GM12878 (cell line): ENCODE data around the gene ATXN7L3B. TPM values are rescaled to one million over a fixed set of nuclear protein-coding genes. Genes with fewer than 3 reads are reported as not detected.

ENCODE experiments used
- ATAC-seq: fragments of 200-7000 bp; cut with Tn5 transposase; 3 replicates; pipeline ENCODE4 v1.9.1; 2020; ENCODE audit warnings: mild to moderate bottlenecking, moderate library complexity
- BruUV-seq: library from RNA; stranded (reverse); fragments of 400-500 nt; replicated peaks from 2 replicates; lab custom pipeline; 2021; lab: Mats Ljungman, UMichigan
- CTCF ChIA-PET: fragments of 300-600 bp; sonication (Branson Sonifier 250); formaldehyde crosslinking; extraction: SDS; loops from one replicate; lab custom pipeline; 2021; ENCODE audit warnings: inconsistent platforms; lab: Yijun Ruan, JAX
- POLR2A ChIA-PET: fragments of 350-600 bp; formaldehyde crosslinking; extraction: SDS; loops from one replicate; lab custom pipeline; 2021; ENCODE audit warnings: inconsistent platforms; lab: Charles Lee
- RAD21 ChIA-PET: fragments of 300-600 bp; sonication (Branson Sonifier 250); formaldehyde crosslinking; loops from one replicate; lab custom pipeline; 2023; ENCODE audit warnings: antibody characterized with exemption; ENCODE audit not compliant: unreplicated experiment; lab: Charles Lee
- SMC1A ChIA-PET: fragments of 300-600 bp; sonication (Branson Sonifier 250); formaldehyde crosslinking; loops from one replicate; lab custom pipeline; 2023; ENCODE audit not compliant: unreplicated experiment, uncharacterized antibody; lab: Charles Lee
- DNase-seq: peaks from one replicate; pipeline ENCODE4 v3.0.0-alpha.2; 2011; ENCODE audit warnings: low read depth, low spot score
- FAIRE-seq: peaks from 3 replicates; lab custom pipeline; 2011; peaks lifted over from hg19 to GRCh38; lab: Jason Lieb, UNC
- H2AFZ ChIP-seq: 2 replicates; pipeline ENCODE4 v1.6.0; 2011; ENCODE audit warnings: low read depth, low read length, control low read depth; ENCODE audit not compliant: control insufficient read depth
- H3K27ac ChIP-seq: 2 replicates; pipeline ENCODE4 v1.5.1; 2011; ENCODE audit warnings: control low read depth; ENCODE audit not compliant: control insufficient read depth, insufficient read depth
- H3K27me3 ChIP-seq, 2 experiments: replicated peaks in 1 of 2; 2 replicates each; pipeline versions ENCODE4 v1.6.0 to v1.6.1; 2011; ENCODE audit warnings: low read length in 1 of 2; ENCODE audit not compliant: control insufficient read depth in 2 of 2, insufficient read depth in 2 of 2
- H3K36me3 ChIP-seq, 2 experiments: 2 replicates each; pipeline ENCODE4 v1.5.1; 2011; ENCODE audit warnings: low read length in 1 of 2; ENCODE audit not compliant: control insufficient read depth in 2 of 2, insufficient read depth in 2 of 2
- H3K4me1 ChIP-seq: 2 replicates; pipeline ENCODE4 v1.6.1; 2011; ENCODE audit warnings: mild to moderate bottlenecking, low read length, moderate library complexity, mixed read lengths; ENCODE audit not compliant: control insufficient read depth, insufficient read depth
- H3K4me2 ChIP-seq: 2 replicates; pipeline ENCODE4 v1.6.0; 2011; ENCODE audit warnings: control low read depth; ENCODE audit not compliant: control insufficient read depth, insufficient read depth
- H3K4me3 ChIP-seq: fragments of 200-600 bp; sonication (generic); 2 replicates; pipeline ENCODE4 v1.5.1; 2016
- H3K79me2 ChIP-seq: 2 replicates; pipeline ENCODE4 v1.6.0; 2011; ENCODE audit warnings: low read length; ENCODE audit not compliant: control insufficient read depth, insufficient read depth
- H3K9ac ChIP-seq: 2 replicates; pipeline ENCODE4 v1.8.0; 2011; ENCODE audit warnings: low read length, control low read depth, mixed read lengths; ENCODE audit not compliant: control insufficient read depth, insufficient read depth
- H3K9me3 ChIP-seq: replicated peaks from 3 replicates; pipeline ENCODE4 v1.5.1; 2011; ENCODE audit warnings: mild to moderate bottlenecking, low read length; ENCODE audit not compliant: control insufficient read depth, insufficient read depth
- H4K20me1 ChIP-seq: 2 replicates; pipeline ENCODE4 v1.6.0; 2011; ENCODE audit not compliant: control insufficient read depth, insufficient read depth
- CBFB ChIP-seq: IDR thresholded peaks from 2 replicates; pipeline ENCODE4 v1.6.1; 2016; ENCODE audit warnings: antibody characterized with exemption, low read depth
- POU2F2 ChIP-seq: IDR thresholded peaks from 3 replicates; pipeline ENCODE4 v1.6.1; 2011; ENCODE audit warnings: low read depth, mild to moderate bottlenecking, low read length, borderline replicate concordance
- RB1 ChIP-seq: fragments of 450-650 bp; formaldehyde crosslinking; IDR thresholded peaks from 2 replicates; pipeline ENCODE4 v1.6.1; 2017; ENCODE audit warnings: mild to moderate bottlenecking, borderline replicate concordance
- REST ChIP-seq: IDR thresholded peaks from 2 replicates; pipeline ENCODE4 v1.6.1; 2012; ENCODE audit warnings: mild to moderate bottlenecking, low read depth, low read length
- TAF1 ChIP-seq: IDR thresholded peaks from 2 replicates; pipeline ENCODE4 v1.6.1; 2011; ENCODE audit warnings: mild to moderate bottlenecking, low read depth, low read length, borderline replicate concordance
- TARDBP ChIP-seq: IDR thresholded peaks from 2 replicates; pipeline ENCODE4 v1.6.1; 2016; ENCODE audit warnings: borderline replicate concordance
- TCF12 ChIP-seq: IDR thresholded peaks from 2 replicates; pipeline ENCODE4 v1.6.1; 2011; ENCODE audit warnings: low read depth, mild to moderate bottlenecking, low read length
- WGBS: methylation state at CpG from one replicate; pipeline ENCODE4 v1.1.6; 2016; ENCODE audit warnings: low lambda C conversion rate; ENCODE audit not compliant: insufficient replicate concordance, insufficient coverage; ENCODE audit errors: missing lambda C conversion rate; 5-methylcytosine and 5-hydroxymethylcytosine counted together
- in situ Hi-C: fragments of 300-500 bp; cut with MboI; formaldehyde crosslinking; loops from 9 replicates; pipeline ENCODE4 v1.14.3; 2018; ENCODE audit warnings: mixed read lengths
- intact Hi-C: fragments of 100-400 bp; cut with micrococcal nuclease; formaldehyde crosslinking; loops from one replicate; pipeline ENCODE4 v1.14.2; 2022; ENCODE audit not compliant: unreplicated experiment
- polyA plus RNA-seq, 11 experiments: library from polyadenylated mRNA; depleted of rRNA in 4 of 11; unstranded in 6 of 11; stranded (reverse) in 5 of 11; fragments of >200 nt; fragmentation: Nextera tagmentation in 4 of 11; fragmentation: Illumina TruSeq in 1 of 11; extraction: Ambion mirVana in 4 of 11; extraction: Trizol in 1 of 11; gene quantifications; 1 replicate in 1 of 11; 2 replicates in 10 of 11; pipeline versions ENCODE4 v1.2.1 to v1.2.3, GENCODE V29; 2011 to 2016; ENCODE audit warnings: inconsistent platforms in 2 of 11, missing spikeins in 2 of 11, low read depth in 1 of 11
- total RNA-seq, 4 experiments: library from RNA; depleted of rRNA in 3 of 4; stranded (reverse); fragments of >200 nt in 3 of 4; fragmentation: Illumina TruSeq in 1 of 4; extraction: Trizol in 1 of 4; gene quantifications; 2 replicates each; pipeline versions ENCODE4 v1.2.1 to v1.2.3, GENCODE V29; 2013 to 2021

The ATXN7L3B gene
- total and polyA plus RNA-seq, 10 of the 15 experiments (the other 5 are each of a cell fraction or from before 2014, with no cell fraction given) = 6.3 to 36.1 (median 21.7) TPM

- TF ChIP-seq REST (no peak), CBFB (no peak), TAF1 (0 out of 2 replicates have a peak, but pooled peaks have one; percentile 27), TARDBP (no peak), RB1 (no peak), POU2F2 (0 out of 3 replicates have a peak, but pooled peaks have one; percentile 7)
Observed at GRCh38 chr12:74538491-74539258, 1.0 kb downstream of the ATXN7L3B start (continued).

GRCh38 chr12:74539261-74539660, 1.6 kb downstream of the ATXN7L3B start:
- peaks cover 48% of the 10 kb centered on the region for H3K79me2 ChIP-seq

More at GRCh38 chr12:74539261-74539660, 1.6 kb downstream of the ATXN7L3B start:
- H3K9me3 ChIP-seq = peaks cover 3% of the 10 kb centered on the region; the same call in 2 of the 3 replicates
- TF ChIP-seq TCF12 = no peak
- TF ChIP-seq, all 136 proteins: peak for 0
- H3K9ac ChIP-seq = peak overlapping the region; percentile 99
- peak overlapping the region; percentile 87 for H3K4me2 ChIP-seq
- FAIRE-seq = no peak
- intact Hi-C loops = loop anchor here (5.0 kb wide), 2 partner anchors 427 to 517 kb away; no protein-coding TSS in a partner anchor
- H3K4me1 ChIP-seq = peaks cover 5% of the 10 kb centered on the region; the same call in 1 of the 2 replicates
- no peak overlapping the region for H2AFZ ChIP-seq
- no peaks in the 10 kb centered on the region for H3K27me3 ChIP-seq
- RAD21 ChIA-PET = interaction anchor here (1.1 to 2.0 kb wide), 2 partner anchors 123 to 124 kb away, joined by 5 to 10 read pairs; no protein-coding TSS in a partner anchor
- 0 out of 2 replicates have a peak overlapping the region, but pooled peaks have one; percentile 90 for H3K27ac ChIP-seq
- SMC1A ChIA-PET = interaction anchor here (1.2 to 1.4 kb wide), 3 partner anchors 9 to 123 kb away, joined by 3 to 7 read pairs (median 5); no protein-coding TSS in a partner anchor
- H3K4me3 ChIP-seq = peak overlapping the region; percentile 83
- H3K36me3 ChIP-seq = peaks cover 0 to 12% of the 10 kb centered on the region in 2 experiments; a peak in 1 of 4 replicates
- no peak for DNase-seq
- POLR2A ChIA-PET = interaction anchor here (0.6 to 0.7 kb wide), 2 partner anchors 50 to 126 kb away, joined by 3 read pairs; no protein-coding TSS in a partner anchor
- in situ Hi-C loops = no loop called here
- ATAC-seq = no peak
- 90% methylated on average over 4 of the region's 4 CpGs for WGBS
- H4K20me1 ChIP-seq = peaks cover 13% of the 10 kb centered on the region; the same call in 1 of the 2 replicates
- CTCF ChIA-PET = interaction anchor here (0.6 to 1.9 kb wide), 4 partner anchors 10 to 187 kb away, joined by 3 to 8 read pairs (median 4); no protein-coding TSS in a partner anchor
- BruUV-seq = no TSS peak
